HG02938 (cell line): Measurements from ENCODE around the gene KIF16B.

Experiments used
- ATAC-seq: cut with Tn5 transposase; IDR thresholded peaks from one replicate; pipeline ENCODE4 v1.9.1; 2021; ENCODE audit warnings: mild to moderate bottlenecking, moderate library complexity; ENCODE audit not compliant: unreplicated experiment

The KIF16B gene

DNA sequence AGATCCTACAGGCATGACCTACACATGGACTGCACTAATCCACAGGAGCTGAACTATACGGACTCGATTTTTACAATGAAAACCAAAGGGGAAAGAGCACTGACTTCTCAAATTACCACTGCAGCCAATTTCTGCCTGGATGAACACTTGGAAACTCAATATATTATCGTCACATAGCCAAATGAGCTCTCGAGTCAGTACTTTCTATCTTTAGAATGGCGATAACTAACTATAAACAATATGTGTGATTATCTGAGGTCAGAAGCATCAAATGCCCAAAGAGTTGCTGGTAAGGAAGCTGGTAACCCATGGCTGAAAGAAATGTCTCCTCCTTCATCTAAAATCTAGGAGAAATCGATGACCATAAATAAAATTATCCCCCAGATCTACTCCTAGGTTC is 86.7 kb downstream of the KIF16B start:
- no peak for ATAC-seq

DNA sequence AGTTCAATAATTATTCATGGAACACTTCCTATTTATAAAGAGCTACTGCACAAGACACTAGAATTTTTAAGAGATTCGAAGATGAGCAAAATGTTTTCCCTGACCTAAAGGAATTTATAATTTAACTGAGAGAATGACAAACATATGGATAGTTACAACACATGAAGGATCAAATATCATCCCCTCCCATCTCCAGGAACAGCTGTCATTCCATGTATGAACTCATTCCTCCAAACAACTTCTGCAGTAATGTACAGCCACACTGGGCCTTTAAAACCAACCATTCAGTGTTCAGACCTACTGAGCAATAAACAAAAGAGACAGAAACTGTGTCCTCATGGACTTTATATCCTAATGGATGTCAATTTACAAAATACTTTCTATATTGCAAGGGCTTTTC is 87.8 kb downstream of the KIF16B start:
- no peak for ATAC-seq

DNA sequence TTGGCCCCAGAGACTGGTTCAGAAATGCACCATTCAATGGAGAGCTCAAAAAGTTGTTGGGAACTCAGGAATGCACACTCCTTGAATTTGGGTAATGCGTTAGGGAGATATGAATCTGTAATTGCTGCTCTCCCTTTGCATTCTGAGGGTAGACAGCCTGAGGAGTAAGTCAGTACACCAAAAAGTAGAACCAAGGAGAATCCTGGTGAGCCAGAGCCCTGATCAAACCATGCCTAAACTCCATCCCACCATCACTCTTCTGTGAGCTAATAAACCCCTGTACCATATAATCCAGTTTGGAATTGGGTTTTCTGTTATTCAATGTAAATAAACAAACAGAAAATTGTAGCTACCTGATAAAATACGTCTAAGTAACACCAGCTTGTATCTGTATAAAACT is 90.2 kb downstream of the KIF16B start:
- ATAC-seq: no peak

DNA sequence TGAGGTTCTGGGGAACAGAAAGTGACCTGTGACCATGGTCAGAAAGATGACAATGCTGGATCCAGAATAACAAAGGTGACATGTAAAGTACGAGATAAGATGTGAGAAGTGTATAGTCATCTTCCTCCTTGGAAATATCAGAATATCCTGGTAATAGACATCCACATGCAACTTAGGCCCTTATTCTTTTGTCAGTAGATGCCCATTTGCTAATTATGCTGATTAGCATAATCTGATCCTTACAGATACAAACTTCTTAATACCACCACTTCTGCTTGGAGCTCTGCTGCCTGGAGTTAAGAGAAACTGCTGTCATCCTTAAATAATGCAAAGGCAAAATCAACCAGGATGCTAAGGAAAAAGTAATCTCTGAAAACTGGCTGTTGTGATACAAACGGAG is 91.3 kb downstream of the KIF16B start:
- ATAC-seq: no peak

DNA sequence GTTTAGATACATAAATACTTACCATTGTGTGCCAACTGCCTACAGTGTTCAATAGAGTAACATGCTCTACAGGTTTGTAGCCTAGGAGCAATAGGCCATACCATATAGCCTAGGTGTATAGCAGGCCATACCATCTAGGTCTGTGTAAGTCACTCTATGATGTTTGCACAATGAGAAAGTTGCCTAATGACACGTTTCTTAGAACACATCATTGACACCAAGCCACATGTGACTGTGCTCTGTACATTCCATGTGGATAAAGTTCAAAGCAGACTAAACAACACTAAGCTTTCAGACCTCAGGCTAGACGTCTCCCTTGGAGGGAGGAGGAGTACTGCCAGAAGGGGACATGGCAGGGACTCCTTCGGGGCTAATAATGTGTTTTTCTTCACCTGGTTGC is 93.6 kb downstream of the KIF16B start:
- no peak for ATAC-seq

DNA sequence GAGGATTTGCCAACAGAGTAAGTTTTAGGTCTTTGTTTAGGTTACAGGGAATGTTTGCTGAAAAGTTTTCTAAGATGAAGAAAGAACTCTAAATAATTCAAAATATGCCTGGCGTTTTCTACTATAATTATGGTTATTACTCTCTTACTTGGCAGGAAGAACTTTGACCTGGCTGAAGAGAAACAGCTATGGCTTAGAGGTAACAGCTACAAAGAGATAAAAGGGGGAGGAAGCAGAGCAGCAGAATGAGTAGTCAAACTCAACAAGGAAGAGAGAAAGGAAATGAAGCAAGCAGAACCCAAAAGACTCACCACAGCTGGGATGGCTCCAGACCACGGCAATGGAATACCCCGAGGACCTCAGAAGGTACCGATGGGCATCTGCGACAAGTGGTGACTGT is 95.6 kb downstream of the KIF16B start:
- ATAC-seq: no peak

DNA sequence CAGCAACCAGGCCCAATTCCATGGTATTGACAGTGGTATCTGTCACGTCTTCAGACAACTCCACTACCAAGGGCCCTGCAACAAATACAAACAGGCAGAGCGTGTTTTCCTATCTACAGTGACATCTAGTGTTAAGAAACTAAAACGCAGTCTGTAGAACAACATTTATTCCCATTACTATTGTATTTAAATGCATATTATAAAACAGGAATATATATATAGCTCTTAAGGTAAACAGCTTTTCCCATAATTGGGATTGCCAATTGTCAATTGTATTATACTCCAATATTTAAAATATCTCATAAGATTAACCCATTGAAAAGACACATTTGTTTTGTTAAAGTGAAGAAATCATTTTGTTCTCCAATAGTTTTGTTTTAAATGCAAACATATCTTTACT is 97.2 kb downstream of the KIF16B start:
- no peak for ATAC-seq

DNA sequence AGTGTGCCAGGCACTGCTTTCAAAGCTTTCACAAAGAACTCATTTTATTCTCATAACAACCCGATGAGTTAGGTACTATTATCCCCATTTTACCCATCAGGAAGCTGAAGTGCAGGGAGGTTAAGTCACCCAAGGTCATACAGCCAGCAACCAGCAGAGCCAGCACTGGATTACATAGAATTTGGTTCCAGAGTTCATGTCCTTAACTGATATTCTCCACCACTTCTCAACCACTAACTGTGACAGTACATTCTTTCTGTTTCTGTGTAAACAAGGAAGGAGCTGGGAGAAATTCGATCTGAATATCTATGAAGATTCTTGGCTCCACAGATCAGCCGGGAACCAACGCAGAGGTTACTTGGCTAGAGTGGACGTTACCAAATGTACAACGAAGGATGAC is 98.0 kb downstream of the KIF16B start:
- no peak for ATAC-seq

DNA sequence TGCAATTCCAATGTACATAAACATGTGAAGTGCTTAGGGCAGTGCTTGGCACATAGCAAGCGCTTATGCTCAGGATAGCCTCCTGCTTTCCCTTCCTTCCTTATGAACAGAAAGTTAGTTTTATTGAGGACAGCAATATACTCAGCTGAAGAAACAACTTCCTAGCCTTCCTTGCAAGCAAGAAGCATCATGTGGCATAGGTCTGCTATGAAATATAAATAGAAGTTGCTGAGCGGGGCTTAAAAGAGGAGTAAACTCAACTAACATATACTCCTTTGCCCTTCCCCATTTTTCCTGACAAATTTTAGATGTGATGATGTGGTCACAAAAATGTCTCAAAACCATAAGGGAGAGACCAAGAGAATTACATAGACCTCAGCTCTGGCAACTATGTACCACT is 98.9 kb downstream of the KIF16B start:
- ATAC-seq: no peak

DNA sequence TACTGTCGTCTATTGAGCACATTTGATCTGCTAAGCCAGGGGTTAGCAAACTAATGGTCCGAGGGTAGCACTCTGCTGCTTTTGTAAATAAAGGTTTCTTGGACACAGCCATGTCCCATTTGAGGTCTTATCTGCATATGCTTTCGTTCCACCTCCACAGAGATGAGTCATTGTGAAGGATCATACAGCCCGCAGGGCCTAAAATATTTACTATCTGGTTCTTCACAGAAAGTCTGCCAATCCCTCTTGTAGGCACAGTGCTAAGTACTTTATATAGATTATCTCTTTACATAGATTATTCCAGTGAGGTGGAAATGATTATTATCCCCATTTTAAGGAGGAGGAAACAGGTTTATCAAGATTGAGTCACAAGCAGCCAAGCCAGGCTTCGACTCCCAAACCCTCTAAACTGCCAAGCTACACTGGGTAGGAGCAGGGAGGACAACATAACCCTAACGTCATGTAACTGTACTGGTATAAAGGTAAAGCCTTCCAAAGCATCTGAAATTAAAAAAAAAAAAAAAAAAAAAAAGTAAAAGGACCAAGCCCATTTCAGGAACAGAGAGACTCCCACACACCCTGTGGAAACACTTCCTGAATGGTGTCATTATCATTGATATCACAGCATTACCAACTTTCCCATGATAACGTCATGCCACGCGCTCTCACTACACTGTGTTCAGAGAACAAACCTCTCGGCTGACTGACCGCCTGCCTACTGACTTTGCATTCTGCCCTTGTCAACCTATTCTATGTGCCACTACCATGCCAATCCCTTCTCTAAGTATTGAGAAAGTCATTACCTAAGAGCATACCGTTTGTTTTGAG is 101.0 kb downstream of the KIF16B start:
- ATAC-seq: no peak

DNA sequence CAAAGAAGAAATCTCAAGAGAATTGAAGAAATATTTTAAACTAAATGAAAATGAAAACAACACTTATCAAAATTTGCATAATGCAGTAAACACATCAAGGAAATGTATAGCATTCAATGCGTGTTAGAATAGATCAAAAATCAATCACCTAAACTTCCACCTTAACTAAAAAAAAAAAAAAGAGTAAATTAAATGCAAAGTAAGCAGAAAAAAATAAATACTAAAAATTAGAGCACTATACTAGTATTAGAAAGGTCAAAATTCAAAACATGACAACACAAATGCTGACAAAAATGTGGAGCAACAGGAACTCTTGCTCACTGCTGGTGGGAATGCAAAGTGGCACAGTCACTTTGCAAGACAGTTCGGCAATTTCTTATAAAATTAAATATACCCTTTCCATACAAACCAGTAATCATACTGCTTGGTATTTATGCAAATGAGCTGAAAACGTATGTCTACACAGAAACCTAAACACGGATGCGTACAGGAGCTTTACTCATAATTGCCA is 103.8 kb downstream of the KIF16B start:
- no peak for ATAC-seq

DNA sequence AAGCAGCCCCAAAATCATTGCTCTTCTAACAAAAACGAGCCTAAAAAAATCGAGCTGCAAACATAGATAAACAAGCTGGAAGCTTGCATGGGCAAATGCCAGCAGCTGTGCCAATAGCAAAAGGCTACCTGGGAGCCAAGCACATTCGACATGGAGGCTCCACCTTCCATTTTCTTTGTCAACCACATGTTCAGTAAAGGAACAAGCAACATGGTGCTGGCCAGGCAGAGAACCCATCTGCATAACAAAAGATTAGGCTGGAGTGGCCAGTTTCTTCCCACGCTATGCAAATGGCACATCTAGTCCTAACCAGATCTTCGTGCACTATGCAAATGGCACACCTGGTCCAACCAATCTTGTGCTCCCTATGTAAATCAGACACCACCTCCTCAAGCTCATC is 110.5 kb downstream of the KIF16B start:
- no peak for ATAC-seq

DNA sequence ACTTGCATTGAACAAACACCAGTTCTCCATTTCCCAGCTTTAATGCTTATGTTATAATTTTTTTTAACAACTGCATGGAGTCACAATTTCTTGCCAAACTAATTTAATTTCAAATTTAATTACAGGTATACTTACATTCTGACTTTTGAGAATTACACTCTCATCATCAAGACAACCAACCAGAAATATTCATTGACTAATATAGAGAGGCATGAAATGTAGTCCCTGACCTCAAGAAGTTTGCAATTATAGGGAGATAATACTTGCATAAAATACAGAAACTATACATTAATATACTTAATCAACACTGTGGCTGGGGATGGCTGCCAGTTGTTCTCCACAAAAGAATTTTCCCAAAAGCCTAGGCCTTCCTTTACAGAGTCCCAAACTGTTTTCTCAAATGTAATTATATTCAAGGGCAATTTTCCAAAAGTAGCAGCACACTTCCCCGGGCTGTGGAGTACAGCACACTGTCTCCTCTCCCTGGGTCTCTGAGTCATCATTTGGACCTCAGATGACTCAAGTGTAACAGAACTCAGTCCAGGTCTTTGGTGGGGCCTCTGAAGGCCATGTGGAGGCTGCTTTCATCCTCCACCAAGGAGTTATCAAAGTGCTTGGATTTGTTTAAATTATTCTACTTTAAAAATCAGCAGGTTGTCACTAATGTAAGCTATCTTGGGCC is 114.1 kb downstream of the KIF16B start:
- no peak for ATAC-seq

DNA sequence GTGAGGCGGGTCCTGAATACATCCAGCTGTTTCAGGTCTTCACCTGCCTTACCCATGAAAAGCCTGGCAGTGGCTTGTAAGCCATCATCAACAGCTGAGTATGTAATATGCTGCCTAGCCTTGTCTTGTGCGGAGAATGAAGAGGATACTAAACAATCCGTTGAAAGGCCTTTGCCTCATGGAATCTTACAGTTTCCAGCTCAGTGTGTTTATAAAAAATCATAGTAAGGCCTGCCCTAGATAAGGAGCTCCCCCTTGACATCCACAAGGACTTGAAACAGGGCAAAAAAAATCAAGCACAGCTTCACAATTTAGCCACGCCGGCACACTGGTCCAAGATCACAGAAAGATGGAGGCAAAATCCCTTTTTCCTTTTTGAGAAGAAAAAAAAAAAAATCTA is 115.7 kb downstream of the KIF16B start:
- no peak for ATAC-seq

DNA sequence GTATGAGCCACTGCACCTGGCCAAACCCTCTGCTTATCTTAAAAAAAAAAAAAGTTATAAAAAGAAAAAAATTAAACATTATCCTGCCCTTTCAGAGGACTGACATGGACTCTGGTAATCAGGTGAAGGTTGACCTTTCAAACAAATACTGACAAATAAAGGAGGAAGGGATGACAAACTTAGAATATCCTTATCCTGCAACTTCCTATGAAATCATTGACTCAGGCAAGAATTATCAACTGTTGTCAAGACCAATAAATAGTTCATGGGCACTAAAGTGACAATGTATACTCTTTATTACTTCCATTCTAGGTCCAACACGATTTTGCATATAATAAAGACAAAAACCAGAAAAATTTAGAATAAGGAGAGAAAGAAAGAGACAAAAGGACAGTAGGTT is 117.9 kb downstream of the KIF16B start:
- no peak for ATAC-seq

DNA sequence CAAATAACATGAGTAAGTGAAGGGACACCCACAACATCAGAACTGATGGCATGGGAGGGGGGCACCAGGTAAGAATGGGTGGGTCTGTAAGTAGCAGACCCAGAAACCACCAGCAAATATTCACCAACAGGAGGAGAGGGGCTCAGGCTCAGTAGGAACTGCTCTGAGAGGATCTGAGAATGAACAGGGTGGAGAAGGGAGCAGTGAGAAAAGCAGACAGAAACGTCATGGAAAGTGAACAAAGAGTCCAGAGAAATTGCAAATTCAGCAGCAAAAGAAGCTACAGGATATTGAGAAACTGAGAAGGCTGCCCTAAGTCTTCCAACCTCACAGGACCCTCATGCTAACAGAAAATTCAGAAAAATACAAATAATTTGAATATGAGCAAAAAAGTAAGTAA is 121.3 kb downstream of the KIF16B start:
- no peak for ATAC-seq

DNA sequence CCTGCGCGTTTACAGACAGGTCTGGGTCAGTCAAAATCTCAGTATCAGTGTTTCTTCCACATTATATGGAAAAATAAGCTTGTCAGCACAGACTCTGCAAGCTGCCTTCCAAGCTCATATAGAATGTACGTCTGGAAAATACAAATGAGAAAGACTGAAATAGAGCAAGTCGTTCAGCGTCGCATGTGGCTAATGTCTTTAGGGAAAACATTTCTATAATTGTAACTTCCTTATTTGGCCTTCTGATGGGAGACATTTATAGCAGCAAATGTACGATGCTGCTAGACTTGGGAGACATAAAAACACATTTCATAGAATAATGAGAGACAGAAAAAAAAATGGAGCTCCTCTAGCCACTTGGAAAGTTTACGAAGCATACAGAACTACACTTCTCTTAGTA is 122.2 kb downstream of the KIF16B start:
- no peak for ATAC-seq

DNA sequence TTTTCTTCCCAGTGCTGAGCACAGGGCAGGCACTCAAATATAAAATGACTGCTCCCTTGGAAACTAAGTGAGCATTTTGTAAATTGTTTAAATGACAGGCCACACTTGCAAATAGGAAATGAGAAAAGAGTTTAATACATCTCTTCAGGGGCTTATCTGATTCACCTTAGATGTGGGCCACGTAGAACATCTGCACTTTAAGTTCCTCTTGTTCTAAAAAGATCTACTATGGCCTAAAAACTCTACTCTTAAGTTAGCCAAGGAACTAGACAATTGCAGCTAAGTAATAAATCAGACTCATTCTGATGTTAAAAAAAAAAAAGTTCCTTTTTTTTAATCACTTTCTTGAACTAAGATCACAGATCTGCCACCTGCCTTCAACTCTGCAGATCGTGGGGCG is 126.3 kb downstream of the KIF16B start:
- ATAC-seq: no peak

DNA sequence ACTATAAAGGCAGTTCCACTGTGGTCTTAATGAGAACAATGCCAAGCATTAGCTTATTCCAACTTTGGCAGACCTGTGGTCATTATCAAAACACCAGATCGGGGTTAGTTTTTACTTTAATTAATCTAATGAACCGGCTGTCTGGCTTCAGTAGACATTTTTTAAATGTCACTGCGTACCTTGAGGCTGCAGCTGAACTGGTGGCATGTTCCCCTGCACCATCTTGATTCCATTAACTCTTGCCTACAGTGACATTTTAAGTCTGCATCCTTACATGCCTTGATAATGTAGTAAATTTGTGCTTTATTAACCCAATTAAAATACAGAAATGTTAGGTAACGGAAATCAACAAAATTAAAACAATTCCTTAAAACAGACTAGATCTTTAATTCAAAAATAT is 127.0 kb downstream of the KIF16B start:
- no peak for ATAC-seq

DNA sequence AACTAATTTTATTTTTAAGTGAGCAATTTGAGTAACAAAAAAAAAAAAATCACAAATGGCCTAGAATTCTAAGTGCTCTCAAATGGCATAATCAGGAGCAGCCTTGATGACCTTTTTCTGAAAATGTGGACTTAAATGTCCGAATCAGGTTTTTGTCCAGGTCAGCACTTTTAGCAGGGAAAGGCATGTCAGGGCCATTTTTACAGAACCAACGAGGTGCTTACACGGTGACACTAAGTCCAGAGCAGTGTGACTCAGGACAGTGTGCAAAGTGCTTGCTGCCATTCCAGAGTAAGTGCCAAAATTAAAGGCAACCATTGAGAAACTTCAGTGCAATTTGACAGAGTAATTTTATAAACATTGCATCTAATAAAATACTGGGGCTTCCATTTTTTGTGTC is 127.8 kb downstream of the KIF16B start:
- ATAC-seq: no peak

DNA sequence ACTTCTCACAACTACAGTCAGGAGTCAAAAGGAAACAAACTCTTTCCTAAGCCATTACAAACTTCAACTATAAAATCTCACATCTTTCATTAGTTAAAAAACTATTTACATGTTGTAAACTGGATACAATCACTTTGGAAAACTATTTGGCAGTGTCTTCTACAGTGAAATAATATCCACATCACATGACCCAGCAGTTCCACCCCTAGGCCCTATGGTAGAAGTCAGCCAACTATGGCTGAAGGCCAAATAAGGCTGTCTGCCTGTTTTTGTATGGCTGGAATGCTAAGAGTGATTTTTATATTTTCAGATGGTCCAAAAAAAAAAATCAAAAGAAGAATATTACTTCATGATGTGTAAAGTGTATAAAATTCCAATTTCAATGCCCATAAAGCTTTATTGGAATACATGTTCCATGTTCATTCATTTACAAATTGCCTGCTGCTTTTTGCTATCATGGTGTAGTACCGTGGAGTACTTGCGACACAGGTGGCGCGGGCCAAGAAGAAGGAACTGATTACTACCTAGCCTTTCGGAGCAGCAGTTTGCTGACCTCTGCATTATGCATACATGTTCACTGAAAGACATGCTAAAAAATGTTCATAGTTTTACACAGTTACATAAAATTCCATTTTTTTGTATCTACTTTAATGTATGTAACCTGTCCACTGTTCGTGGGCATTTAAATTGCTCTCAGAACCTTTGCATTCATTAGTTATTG is 129.0 kb downstream of the KIF16B start:
- no peak for ATAC-seq
